Activated T-cell treated with anti-CD3 and anti-CD28 coated beads, Interleukin-2, amount 50 U/mL, for 72 hours (primary cell): ENCODE measurements around the gene TRAIP. TPM values are rescaled to one million over a fixed set of nuclear protein-coding genes. Genes with fewer than 3 reads are reported as not detected.
A peak's percentile ranks its signal among the peaks of the same experiment; 100 is the strongest.

ENCODE experiments used
- ATAC-seq, 2 donors: fragments of 150-1000 bp; cut with Tn5 transposase; replicated peaks in 1 of 2; 2 replicates each; pipeline ENCODE4 v1.10.0; 2021; ENCODE audit warnings: moderate library complexity in 2 of 2, mild to moderate bottlenecking in 1 of 2
- DNase-seq, 2 donors: peaks; one replicate each; pipeline ENCODE4 v3.0.0; 2021 to 2022; ENCODE audit warnings: mixed read lengths in 1 of 2
- H3K27ac Mint-ChIP-seq: one replicate; pipeline ENCODE4 v1.8.0; 2022; ENCODE audit warnings: mild to moderate bottlenecking, moderate library complexity, mixed read lengths
- H3K27me3 Mint-ChIP-seq: one replicate; pipeline ENCODE4 v1.8.0; 2022; ENCODE audit warnings: low read depth, mixed read lengths
- H3K36me3 Mint-ChIP-seq, 2 donors: one replicate each; pipeline ENCODE4 v1.8.0; 2022; ENCODE audit warnings: mixed read lengths in 2 of 2, mild to moderate bottlenecking in 1 of 2; ENCODE audit not compliant: insufficient read depth in 2 of 2
- H3K4me1 Mint-ChIP-seq: one replicate; pipeline ENCODE4 v1.8.0; 2022; ENCODE audit warnings: low read depth, mixed read lengths
- H3K4me3 Mint-ChIP-seq, 2 donors: one replicate each; pipeline ENCODE4 v1.8.0; 2022; ENCODE audit warnings: mild to moderate bottlenecking in 2 of 2, mixed read lengths in 2 of 2, moderate library complexity in 2 of 2
- H3K9me3 Mint-ChIP-seq, 2 donors: one replicate each; pipeline ENCODE4 v1.8.0; 2022; ENCODE audit warnings: mixed read lengths in 2 of 2
- total RNA-seq, 2 donors: library from RNA; stranded (reverse); gene quantifications; one replicate each; pipeline ENCODE4 v1.2.3, GENCODE V29; 2022

The TRAIP gene
- total RNA-seq, 2 donors from 2014 or later: 28.0 to 47.2 TPM

- no peak for DNase-seq
- no peak overlapping the region for H3K4me3 Mint-ChIP-seq
- H3K27ac Mint-ChIP-seq: no peak overlapping the region
- H3K27me3 Mint-ChIP-seq: no peaks in the 10 kb centered on the region
- H3K9me3 Mint-ChIP-seq: no peaks in the 10 kb centered on the region
- H3K36me3 Mint-ChIP-seq: no peaks in the 10 kb centered on the region
- no peaks in the 10 kb centered on the region for H3K4me1 Mint-ChIP-seq
- ATAC-seq: no peak
Observed at GRCh38 chr3:49886922-49887265, 30.5 kb upstream of the TRAIP start.

- Mint-ChIP-seq H3K4me1 (no peaks in the 10 kb centered on the region), H3K27me3 (no peaks in the 10 kb centered on the region), H3K27ac (no peak overlapping the region)
Observed at GRCh38 chr3:49883998-49884397, 27.6 kb upstream of the TRAIP start.

GRCh38 chr3:49882166-49882565, 25.8 kb upstream of the TRAIP start:
- Mint-ChIP-seq H3K27ac (no peak overlapping the region), H3K36me3 (no peaks in the 10 kb centered on the region), H3K27me3 (no peaks in the 10 kb centered on the region), H3K9me3 (no peaks in the 10 kb centered on the region), H3K4me3 (no peak overlapping the region), H3K4me1 (no peaks in the 10 kb centered on the region)
- no peak for ATAC-seq
- DNase-seq: no peak

More at GRCh38 chr3:49883998-49884397, 27.6 kb upstream of the TRAIP start:
- DNase-seq (no peak), ATAC-seq (no peak)
- H3K36me3 Mint-ChIP-seq: no peaks in the 10 kb centered on the region
- no peak overlapping the region for H3K4me3 Mint-ChIP-seq
- no peaks in the 10 kb centered on the region for H3K9me3 Mint-ChIP-seq

GRCh38 chr3:49880581-49881315, 24.4 kb upstream of the TRAIP start:
- DNase-seq (no peak), ATAC-seq (no peak)
- Mint-ChIP-seq H3K27me3 (no peaks in the 10 kb centered on the region), H3K4me1 (no peaks in the 10 kb centered on the region), H3K9me3 (no peaks in the 10 kb centered on the region), H3K36me3 (no peaks in the 10 kb centered on the region), H3K27ac (no peak overlapping the region), H3K4me3 (no peak overlapping the region)

- Mint-ChIP-seq H3K27ac (no peak overlapping the region), H3K27me3 (no peaks in the 10 kb centered on the region), H3K9me3 (no peaks in the 10 kb centered on the region), H3K36me3 (no peaks in the 10 kb centered on the region), H3K4me1 (no peaks in the 10 kb centered on the region), H3K4me3 (no peak overlapping the region)
- ATAC-seq (no peak), DNase-seq (no peak)
Observed at GRCh38 chr3:49879721-49880120, 23.4 kb upstream of the TRAIP start.

GRCh38 chr3:49878686-49879085, 22.3 kb upstream of the TRAIP start:
- Mint-ChIP-seq H3K9me3 (no peaks in the 10 kb centered on the region), H3K4me3 (no peak overlapping the region), H3K4me1 (no peaks in the 10 kb centered on the region), H3K27ac (no peak overlapping the region), H3K36me3 (no peaks in the 10 kb centered on the region), H3K27me3 (no peaks in the 10 kb centered on the region)
- no peak for DNase-seq
- ATAC-seq: no peak

- Mint-ChIP-seq H3K27ac (no peak overlapping the region), H3K27me3 (no peaks in the 10 kb centered on the region), H3K9me3 (no peaks in the 10 kb centered on the region), H3K36me3 (no peaks in the 10 kb centered on the region), H3K4me3 (no peak overlapping the region), H3K4me1 (no peaks in the 10 kb centered on the region)
- ATAC-seq: no peak
- no peak for DNase-seq
Observed at GRCh38 chr3:49877716-49878115, 21.4 kb upstream of the TRAIP start.

GRCh38 chr3:49876567-49876966, 20.2 kb upstream of the TRAIP start:
- H3K4me3 Mint-ChIP-seq: no peak overlapping the region
- peaks cover 1% of the 10 kb centered on the region for H3K27me3 Mint-ChIP-seq
- H3K9me3 Mint-ChIP-seq: no peaks in the 10 kb centered on the region
- no peaks in the 10 kb centered on the region for H3K36me3 Mint-ChIP-seq
- ATAC-seq (no peak), DNase-seq (no peak)
- no peak overlapping the region for H3K27ac Mint-ChIP-seq
- H3K4me1 Mint-ChIP-seq: no peaks in the 10 kb centered on the region

- Mint-ChIP-seq H3K27ac (no peak overlapping the region), H3K4me1 (no peaks in the 10 kb centered on the region), H3K36me3 (no peaks in the 10 kb centered on the region), H3K27me3 (peaks cover 8% of the 10 kb centered on the region), H3K9me3 (no peaks in the 10 kb centered on the region), H3K4me3 (no peak overlapping the region)
- DNase-seq (no peak), ATAC-seq (no peak)
Observed at GRCh38 chr3:49873623-49874022, 17.3 kb upstream of the TRAIP start.

GRCh38 chr3:49872801-49873281, 16.5 kb upstream of the TRAIP start:
- Mint-ChIP-seq H3K4me3 (no peak overlapping the region), H3K36me3 (no peaks in the 10 kb centered on the region), H3K9me3 (no peaks in the 10 kb centered on the region), H3K27ac (no peak overlapping the region), H3K27me3 (peaks cover 16% of the 10 kb centered on the region), H3K4me1 (no peaks in the 10 kb centered on the region)
- DNase-seq: peak; percentile 16 to 44
- ATAC-seq: peak; percentile 38 to 65

GRCh38 chr3:49871531-49872153, 15.3 kb upstream of the TRAIP start:
- no peak overlapping the region for H3K27ac Mint-ChIP-seq
- no peaks in the 10 kb centered on the region for H3K9me3 Mint-ChIP-seq
- peaks cover 17% of the 10 kb centered on the region for H3K27me3 Mint-ChIP-seq
- no peaks in the 10 kb centered on the region for H3K36me3 Mint-ChIP-seq
- no peak overlapping the region for H3K4me3 Mint-ChIP-seq
- ATAC-seq (no peak), DNase-seq (no peak)
- no peaks in the 10 kb centered on the region for H3K4me1 Mint-ChIP-seq

- peak; percentile 43 to 46 for DNase-seq
- no peaks in the 10 kb centered on the region for H3K9me3 Mint-ChIP-seq
- no peaks in the 10 kb centered on the region for H3K36me3 Mint-ChIP-seq
- ATAC-seq: peak; percentile 64 to 69
- H3K4me3 Mint-ChIP-seq: peak within 1 kb of the TSS; percentile 33 to 53
- H3K4me1 Mint-ChIP-seq: no peaks in the 10 kb centered on the region
- no peak within 1 kb of the TSS for H3K27ac Mint-ChIP-seq
- H3K27me3 Mint-ChIP-seq: peaks cover 17% of the 10 kb centered on the region
Observed at GRCh38 chr3:49869525-49870126, 13.3 kb upstream of the TRAIP start, which contains the start of gene CAMKV. TSS of gene CAMKV (minus strand) at chr3:49869906. CDS start at chr3:49862388, 7,518 bp downstream.

GRCh38 chr3:49868862-49869466, 12.6 kb upstream of the TRAIP start:
- Mint-ChIP-seq H3K27ac (no peak overlapping the region), H3K9me3 (no peaks in the 10 kb centered on the region), H3K4me3 (peak overlapping the region; percentile 33 to 53), H3K27me3 (peaks cover 17% of the 10 kb centered on the region), H3K36me3 (no peaks in the 10 kb centered on the region), H3K4me1 (no peaks in the 10 kb centered on the region)
- ATAC-seq (no peak), DNase-seq (no peak)
